ENCODE data around the gene CACNG1. TPM values are rescaled to one million over a fixed set of nuclear protein-coding genes. Genes with fewer than 3 reads are reported as not detected.

Gene CACNG1, protein sequence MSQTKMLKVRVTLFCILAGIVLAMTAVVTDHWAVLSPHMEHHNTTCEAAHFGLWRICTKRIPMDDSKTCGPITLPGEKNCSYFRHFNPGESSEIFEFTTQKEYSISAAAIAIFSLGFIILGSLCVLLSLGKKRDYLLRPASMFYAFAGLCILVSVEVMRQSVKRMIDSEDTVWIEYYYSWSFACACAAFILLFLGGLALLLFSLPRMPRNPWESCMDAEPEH
- total RNA-seq, result not detected in 2 replicates

DNA sequence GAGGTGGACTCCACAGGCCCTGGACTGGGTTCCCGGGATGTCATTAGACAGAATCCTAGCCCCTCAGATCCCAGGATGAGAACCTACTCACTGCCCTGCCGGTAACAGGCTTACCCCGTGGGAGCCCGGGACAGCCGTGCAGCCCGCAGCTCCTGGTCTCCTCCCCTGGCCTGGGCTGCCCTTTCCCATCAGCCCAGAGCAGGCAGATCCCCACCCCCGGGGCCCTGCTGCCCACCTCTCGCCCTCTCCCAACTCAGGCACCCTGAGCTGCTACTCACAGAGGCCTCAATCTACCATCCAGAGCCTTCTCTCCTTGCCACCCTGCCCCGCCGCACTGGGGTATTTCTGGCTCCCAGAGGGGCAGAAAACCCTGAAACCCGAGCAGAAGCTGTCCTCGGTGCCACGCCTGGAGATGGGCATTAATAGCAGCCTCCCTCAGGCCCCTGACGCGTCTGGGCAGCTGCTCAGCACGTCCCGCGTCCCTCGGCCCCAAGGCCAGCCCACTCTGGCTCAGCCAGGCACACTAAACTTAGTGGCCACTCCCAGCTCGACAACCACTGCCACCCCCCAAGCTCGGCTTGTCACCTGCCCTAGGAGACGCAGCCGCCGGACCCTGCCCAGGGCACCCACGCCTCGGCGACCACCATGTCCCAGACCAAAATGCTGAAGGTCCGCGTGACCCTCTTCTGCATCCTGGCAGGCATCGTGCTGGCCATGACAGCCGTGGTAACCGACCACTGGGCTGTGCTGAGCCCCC, at the start of gene CACNG1:
Gene CACNG1, plus strand, starts transcription at position 539 of the 757 bp plus-strand sequence. Its CDS starts 107 bp downstream, at position 646.
- POLR2A ChIA-PET, result no interaction called here
- TF ChIP-seq, protein P1, sequence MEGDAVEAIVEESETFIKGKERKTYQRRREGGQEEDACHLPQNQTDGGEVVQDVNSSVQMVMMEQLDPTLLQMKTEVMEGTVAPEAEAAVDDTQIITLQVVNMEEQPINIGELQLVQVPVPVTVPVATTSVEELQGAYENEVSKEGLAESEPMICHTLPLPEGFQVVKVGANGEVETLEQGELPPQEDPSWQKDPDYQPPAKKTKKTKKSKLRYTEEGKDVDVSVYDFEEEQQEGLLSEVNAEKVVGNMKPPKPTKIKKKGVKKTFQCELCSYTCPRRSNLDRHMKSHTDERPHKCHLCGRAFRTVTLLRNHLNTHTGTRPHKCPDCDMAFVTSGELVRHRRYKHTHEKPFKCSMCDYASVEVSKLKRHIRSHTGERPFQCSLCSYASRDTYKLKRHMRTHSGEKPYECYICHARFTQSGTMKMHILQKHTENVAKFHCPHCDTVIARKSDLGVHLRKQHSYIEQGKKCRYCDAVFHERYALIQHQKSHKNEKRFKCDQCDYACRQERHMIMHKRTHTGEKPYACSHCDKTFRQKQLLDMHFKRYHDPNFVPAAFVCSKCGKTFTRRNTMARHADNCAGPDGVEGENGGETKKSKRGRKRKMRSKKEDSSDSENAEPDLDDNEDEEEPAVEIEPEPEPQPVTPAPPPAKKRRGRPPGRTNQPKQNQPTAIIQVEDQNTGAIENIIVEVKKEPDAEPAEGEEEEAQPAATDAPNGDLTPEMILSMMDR (IDR thresholded peaks at IDR 0.05), result no peak
- Mint-ChIP-seq H3K4me1 (no peaks in the 10 kb centered on the region), H3K4me3 (no peak within 1 kb of the TSS), H3K27me3 (peaks cover 3% of the 10 kb centered on the region), H3K36me3 (ENCODE audit: low read depth) (peaks cover 5% of the 10 kb centered on the region), H3K9me3 (peaks cover 22% of the 10 kb centered on the region), H3K27ac (no peak within 1 kb of the TSS)
- ATAC-seq (ENCODE audit: low read depth), result no peak
- CTCF ChIA-PET, result no interaction called here
- no peak for DNase-seq
- intact Hi-C loops (cut with micrococcal nuclease), result no loop called here

DNA sequence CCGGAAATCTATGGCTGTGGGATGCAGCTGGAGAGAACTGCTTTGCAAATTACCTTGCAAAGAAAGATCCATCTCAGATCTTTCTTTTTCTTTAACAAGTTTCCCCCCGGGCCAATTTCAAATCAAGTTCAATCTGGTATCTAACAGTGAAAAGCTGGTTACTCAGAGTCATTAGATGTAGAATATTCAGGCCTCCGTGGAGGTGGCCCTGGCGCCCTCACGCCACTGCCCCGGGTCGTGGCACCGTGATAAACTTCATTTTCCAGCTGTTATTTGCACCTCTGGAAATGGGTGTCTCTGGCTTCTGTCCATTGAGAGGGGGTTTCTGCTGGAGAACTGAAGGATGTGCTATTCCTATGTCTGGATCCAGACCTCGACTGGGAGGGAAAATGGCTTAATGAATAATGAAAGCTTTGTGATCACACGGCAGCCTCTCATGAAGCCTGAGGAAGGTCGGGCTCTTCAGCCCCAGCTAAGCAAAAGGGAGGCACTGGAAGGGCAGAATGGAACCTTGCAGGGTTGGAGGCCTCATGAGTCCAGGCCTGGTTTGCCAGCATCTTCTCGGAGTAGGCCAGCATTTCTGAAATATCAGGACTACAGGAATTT, 49.3 kb upstream of the CACNG1 start:
- no peak overlapping the region for H3K4me3 Mint-ChIP-seq
- CTCF ChIA-PET, result no interaction called here
- H3K36me3 Mint-ChIP-seq (ENCODE audit: low read depth), result no peaks in the 10 kb centered on the region
- intact Hi-C loops (cut with micrococcal nuclease), result no loop called here
- no peaks in the 10 kb centered on the region for H3K9me3 Mint-ChIP-seq
- H3K27me3 Mint-ChIP-seq, result peaks cover 4% of the 10 kb centered on the region
- no peak for ATAC-seq (ENCODE audit: low read depth)
- TF ChIP-seq, protein P1 (IDR thresholded peaks at IDR 0.05), result no peak
- no peak for DNase-seq
- no peaks in the 10 kb centered on the region for H3K4me1 Mint-ChIP-seq
- POLR2A ChIA-PET, result no interaction called here
- H3K27ac Mint-ChIP-seq, result no peak overlapping the region

DNA sequence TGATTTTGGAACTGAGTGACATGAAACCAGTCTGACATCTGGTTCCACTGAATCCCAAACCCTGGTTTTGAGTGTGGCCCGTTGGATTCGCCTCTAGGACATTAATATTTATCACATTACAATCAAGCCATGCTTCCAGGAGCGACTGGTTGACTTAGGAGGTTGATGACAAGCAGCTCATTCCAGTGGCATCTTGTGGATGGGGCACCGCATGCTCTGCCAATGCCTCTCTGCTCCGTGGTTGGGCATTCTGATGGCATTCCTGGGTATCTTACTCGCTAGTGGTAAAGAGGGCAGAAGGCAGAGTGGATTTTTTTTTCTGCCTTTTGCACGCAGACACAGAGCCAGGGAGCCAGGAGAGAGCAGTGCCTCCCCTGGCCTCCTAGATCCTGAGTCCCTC, 48.4 kb upstream of the CACNG1 start:
- no peak overlapping the region for H3K4me3 Mint-ChIP-seq

DNA sequence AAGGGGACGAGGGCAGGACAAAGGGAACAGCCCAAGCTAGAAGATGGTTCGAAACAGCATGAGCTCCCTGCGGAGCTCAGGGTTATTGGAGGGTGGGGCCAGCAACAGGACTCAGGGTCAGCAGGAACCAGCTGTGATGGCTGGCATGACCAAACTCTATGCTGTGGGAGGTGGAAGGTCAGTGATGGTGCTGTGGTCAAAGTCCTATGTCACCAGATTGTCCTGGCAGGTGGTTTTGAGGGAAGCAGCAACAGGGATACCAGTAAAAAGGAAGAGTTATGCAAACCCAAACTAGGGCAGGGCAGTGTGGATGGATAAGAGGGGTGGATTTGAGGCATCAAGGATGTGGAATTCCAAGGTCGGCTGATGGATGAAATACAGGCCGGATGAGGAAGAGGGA, 47.4 kb upstream of the CACNG1 start:
- ChIA-PET CTCF (no interaction called here), POLR2A (no interaction called here)
- no peak for DNase-seq
- Mint-ChIP-seq H3K36me3 (ENCODE audit: low read depth) (no peaks in the 10 kb centered on the region), H3K9me3 (peaks cover under 1% of the 10 kb centered on the region), H3K27me3 (peaks cover 4% of the 10 kb centered on the region), H3K4me1 (no peaks in the 10 kb centered on the region), H3K4me3 (no peak overlapping the region), H3K27ac (no peak overlapping the region)
- intact Hi-C loops (cut with micrococcal nuclease), result no loop called here
- no peak for ATAC-seq (ENCODE audit: low read depth)
- TF ChIP-seq, protein P1 (IDR thresholded peaks at IDR 0.05), result no peak

More for the DNA sequence above, 48.4 kb upstream of the CACNG1 start:
- ChIA-PET POLR2A (no interaction called here), CTCF (no interaction called here)
- DNase-seq (no peak), ATAC-seq (ENCODE audit: low read depth) (no peak)
- Mint-ChIP-seq H3K27ac (no peak overlapping the region), H3K36me3 (ENCODE audit: low read depth) (no peaks in the 10 kb centered on the region), H3K9me3 (no peaks in the 10 kb centered on the region), H3K27me3 (peaks cover 4% of the 10 kb centered on the region), H3K4me1 (no peaks in the 10 kb centered on the region)
- TF ChIP-seq, protein P1 (IDR thresholded peaks at IDR 0.05), result no peak
- intact Hi-C loops (cut with micrococcal nuclease), result no loop called here

DNA sequence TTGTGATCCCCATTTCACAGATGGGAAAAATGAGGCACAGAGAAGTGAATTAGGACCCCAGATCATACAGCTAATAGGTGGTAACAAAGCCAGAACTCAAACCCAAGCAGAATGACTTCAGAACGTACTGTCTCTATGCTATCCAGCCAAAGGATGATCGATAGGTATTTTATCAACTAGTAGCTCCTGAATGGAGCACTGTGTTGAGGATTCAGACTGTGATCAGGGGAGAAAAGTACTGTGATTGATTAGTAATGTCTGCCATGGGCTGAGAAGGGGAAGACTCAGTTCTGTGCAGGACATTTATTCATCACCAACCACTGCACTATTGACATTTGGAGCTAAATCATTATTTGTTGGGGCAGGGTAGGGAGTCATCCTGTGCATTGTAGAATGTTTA, 41.1 kb upstream of the CACNG1 start:
- Mint-ChIP-seq H3K27me3 (peaks cover 10% of the 10 kb centered on the region), H3K4me1 (no peaks in the 10 kb centered on the region), H3K4me3 (no peak overlapping the region), H3K36me3 (ENCODE audit: low read depth) (no peaks in the 10 kb centered on the region), H3K9me3 (peaks cover 5% of the 10 kb centered on the region), H3K27ac (no peak overlapping the region)
- DNase-seq (no peak), ATAC-seq (ENCODE audit: low read depth) (no peak)
- CTCF ChIA-PET, result no interaction called here
- TF ChIP-seq, protein P1 (IDR thresholded peaks at IDR 0.05), result no peak
- intact Hi-C loops (cut with micrococcal nuclease), result no loop called here
- POLR2A ChIA-PET, result no interaction called here

Data from activated B cell treated with CpG ODN at 0.5 μM for 24 hours (primary cell).